ENCODE data around the gene HOXB5.

HOXB5 gene

DNA sequence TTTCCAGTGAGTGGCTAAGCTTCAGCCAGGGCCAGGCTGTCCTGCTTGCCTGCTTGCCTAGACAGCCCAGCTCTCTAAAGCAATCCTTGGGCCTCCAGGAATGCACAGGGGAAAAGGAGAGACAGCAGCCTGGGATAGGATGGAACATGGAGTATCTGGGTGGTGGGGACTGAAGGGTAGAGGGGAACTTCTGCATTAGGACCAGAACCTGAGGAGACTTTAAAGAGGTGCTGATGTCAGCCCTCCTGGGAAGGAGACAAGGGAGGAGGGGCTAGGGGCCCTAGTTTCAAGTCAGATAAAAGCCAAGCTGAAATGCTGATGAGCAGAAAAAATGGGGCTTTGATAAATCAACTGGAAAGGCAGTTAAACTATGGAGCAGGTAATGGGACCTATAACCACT is 15.5 kb upstream of the HOXB5 start:
- CTCF ChIA-PET, result interaction anchor here (0.6 to 2.4 kb wide), 13 partner anchors 9 to 634 kb away, joined by 3 to 12 read pairs (median 3); no protein-coding TSS in a partner anchor
- TF ChIP-seq ZNF394 (tag by site-specific recombination; IDR thresholded peaks at IDR 0.05; ENCODE audit: borderline replicate concordance), result peak; percentile 60; the same call in 1 of the 2 replicates
- TF ChIP-seq ZNF174 (tag by site-specific recombination; IDR thresholded peaks at IDR 0.05), result no peak
- TF ChIP-seq ZBTB17 (tag by site-specific recombination; IDR thresholded peaks at IDR 0.05), result peak; percentile 25; the same call in 1 of the 2 replicates
- no peak for TF ChIP-seq BCL11B (tag by site-specific recombination; IDR thresholded peaks at IDR 0.05; ENCODE audit: low read depth)
- TF ChIP-seq, protein P1, sequence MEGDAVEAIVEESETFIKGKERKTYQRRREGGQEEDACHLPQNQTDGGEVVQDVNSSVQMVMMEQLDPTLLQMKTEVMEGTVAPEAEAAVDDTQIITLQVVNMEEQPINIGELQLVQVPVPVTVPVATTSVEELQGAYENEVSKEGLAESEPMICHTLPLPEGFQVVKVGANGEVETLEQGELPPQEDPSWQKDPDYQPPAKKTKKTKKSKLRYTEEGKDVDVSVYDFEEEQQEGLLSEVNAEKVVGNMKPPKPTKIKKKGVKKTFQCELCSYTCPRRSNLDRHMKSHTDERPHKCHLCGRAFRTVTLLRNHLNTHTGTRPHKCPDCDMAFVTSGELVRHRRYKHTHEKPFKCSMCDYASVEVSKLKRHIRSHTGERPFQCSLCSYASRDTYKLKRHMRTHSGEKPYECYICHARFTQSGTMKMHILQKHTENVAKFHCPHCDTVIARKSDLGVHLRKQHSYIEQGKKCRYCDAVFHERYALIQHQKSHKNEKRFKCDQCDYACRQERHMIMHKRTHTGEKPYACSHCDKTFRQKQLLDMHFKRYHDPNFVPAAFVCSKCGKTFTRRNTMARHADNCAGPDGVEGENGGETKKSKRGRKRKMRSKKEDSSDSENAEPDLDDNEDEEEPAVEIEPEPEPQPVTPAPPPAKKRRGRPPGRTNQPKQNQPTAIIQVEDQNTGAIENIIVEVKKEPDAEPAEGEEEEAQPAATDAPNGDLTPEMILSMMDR (tag by site-specific recombination; IDR thresholded peaks at IDR 0.05), result no peak
- no peak for TF ChIP-seq ZXDB (tag by site-specific recombination; IDR thresholded peaks at IDR 0.05)
- TF ChIP-seq SCRT1 (tag by site-specific recombination; IDR thresholded peaks at IDR 0.05; ENCODE audit: borderline replicate concordance), result no peak
- no peak for TF ChIP-seq ZNF138 (tag by site-specific recombination; IDR thresholded peaks at IDR 0.05; ENCODE audit: borderline replicate concordance)
- TF ChIP-seq, protein P2, sequence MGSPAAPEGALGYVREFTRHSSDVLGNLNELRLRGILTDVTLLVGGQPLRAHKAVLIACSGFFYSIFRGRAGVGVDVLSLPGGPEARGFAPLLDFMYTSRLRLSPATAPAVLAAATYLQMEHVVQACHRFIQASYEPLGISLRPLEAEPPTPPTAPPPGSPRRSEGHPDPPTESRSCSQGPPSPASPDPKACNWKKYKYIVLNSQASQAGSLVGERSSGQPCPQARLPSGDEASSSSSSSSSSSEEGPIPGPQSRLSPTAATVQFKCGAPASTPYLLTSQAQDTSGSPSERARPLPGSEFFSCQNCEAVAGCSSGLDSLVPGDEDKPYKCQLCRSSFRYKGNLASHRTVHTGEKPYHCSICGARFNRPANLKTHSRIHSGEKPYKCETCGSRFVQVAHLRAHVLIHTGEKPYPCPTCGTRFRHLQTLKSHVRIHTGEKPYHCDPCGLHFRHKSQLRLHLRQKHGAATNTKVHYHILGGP (tag by site-specific recombination; IDR thresholded peaks at IDR 0.05), result no peak
- TF ChIP-seq ZNF596 (tag by site-specific recombination; IDR thresholded peaks at IDR 0.05), result no peak
- TF ChIP-seq ZNF157 (tag by site-specific recombination; IDR thresholded peaks at IDR 0.05), result no peak
- TF ChIP-seq ZNF626 (tag by site-specific recombination; IDR thresholded peaks at IDR 0.05), result no peak
- TF ChIP-seq ZNF621 (tag by site-specific recombination; IDR thresholded peaks at IDR 0.05), result no peak
- 0 out of 2 replicates have a peak, but pooled peaks have one; percentile 45 for TF ChIP-seq ZNF335 (tag by site-specific recombination; conservative IDR thresholded peaks at IDR 0.05)
- peak; percentile 53; the same call in 1 of the 2 replicates for TF ChIP-seq ZNF600 (tag by site-specific recombination; IDR thresholded peaks at IDR 0.05)
- TF ChIP-seq ZNF558 (tag by site-specific recombination; IDR thresholded peaks at IDR 0.05), result no peak
- TF ChIP-seq ZNF449 (tag by site-specific recombination; IDR thresholded peaks at IDR 0.05), result no peak
- TF ChIP-seq IKZF3 (tag by site-specific recombination; IDR thresholded peaks at IDR 0.05), result peak; percentile 58; the same call in 1 of the 2 replicates
- TF ChIP-seq ZNF416 (tag by site-specific recombination; IDR thresholded peaks at IDR 0.05), result no peak
- no peak for TF ChIP-seq ZBTB7A (tag by site-specific recombination; IDR thresholded peaks at IDR 0.05; ENCODE audit: low read depth)
- no peak for TF ChIP-seq ZNF223 (tag by site-specific recombination; IDR thresholded peaks at IDR 0.05)
- TF ChIP-seq ZNF366 (tag by site-specific recombination; conservative IDR thresholded peaks at IDR 0.05), result peak; percentile 28; the same call in 1 of the 2 replicates
- 0 out of 2 replicates have a peak, but pooled peaks have one; percentile 12 for TF ChIP-seq GLIS1 (tag by site-specific recombination; IDR thresholded peaks at IDR 0.05)
- TF ChIP-seq ZNF341 (tag by site-specific recombination; IDR thresholded peaks at IDR 0.05; ENCODE audit: low read depth), result peak; percentile 65
- no peak for TF ChIP-seq GFI1B (tag by site-specific recombination; IDR thresholded peaks at IDR 0.05)
- TF ChIP-seq ZNF121 (tag by site-specific recombination; IDR thresholded peaks at IDR 0.05), result no peak
- TF ChIP-seq ZNF548 (tag by site-specific recombination; IDR thresholded peaks at IDR 0.05), result no peak
- TF ChIP-seq, protein P3, sequence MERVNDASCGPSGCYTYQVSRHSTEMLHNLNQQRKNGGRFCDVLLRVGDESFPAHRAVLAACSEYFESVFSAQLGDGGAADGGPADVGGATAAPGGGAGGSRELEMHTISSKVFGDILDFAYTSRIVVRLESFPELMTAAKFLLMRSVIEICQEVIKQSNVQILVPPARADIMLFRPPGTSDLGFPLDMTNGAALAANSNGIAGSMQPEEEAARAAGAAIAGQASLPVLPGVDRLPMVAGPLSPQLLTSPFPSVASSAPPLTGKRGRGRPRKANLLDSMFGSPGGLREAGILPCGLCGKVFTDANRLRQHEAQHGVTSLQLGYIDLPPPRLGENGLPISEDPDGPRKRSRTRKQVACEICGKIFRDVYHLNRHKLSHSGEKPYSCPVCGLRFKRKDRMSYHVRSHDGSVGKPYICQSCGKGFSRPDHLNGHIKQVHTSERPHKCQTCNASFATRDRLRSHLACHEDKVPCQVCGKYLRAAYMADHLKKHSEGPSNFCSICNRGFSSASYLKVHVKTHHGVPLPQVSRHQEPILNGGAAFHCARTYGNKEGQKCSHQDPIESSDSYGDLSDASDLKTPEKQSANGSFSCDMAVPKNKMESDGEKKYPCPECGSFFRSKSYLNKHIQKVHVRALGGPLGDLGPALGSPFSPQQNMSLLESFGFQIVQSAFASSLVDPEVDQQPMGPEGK (tag by site-specific recombination; IDR thresholded peaks at IDR 0.05), result no peak
- no peak for TF ChIP-seq ZNF76 (tag by site-specific recombination; IDR thresholded peaks at IDR 0.05; ENCODE audit: borderline replicate concordance, low read depth)
- no peak for TF ChIP-seq ZNF660 (tag by site-specific recombination; IDR thresholded peaks at IDR 0.05)
- no peak for TF ChIP-seq ZNF37A (tag by site-specific recombination; IDR thresholded peaks at IDR 0.05)
- no peak for TF ChIP-seq KLF16 (tag by site-specific recombination; IDR thresholded peaks at IDR 0.05)
- TF ChIP-seq ZBTB8A (tag by site-specific recombination; IDR thresholded peaks at IDR 0.05), result peak; percentile 30; the same call in 1 of the 2 replicates
- Histone ChIP-seq H3K4me1 (ENCODE audit: control insufficient read depth, insufficient read depth, low read length) (peaks cover 31% of the 10 kb centered on the region), H3K9me3 (ENCODE audit: control insufficient read depth, insufficient read depth, low read depth, low read length) (no peaks in the 10 kb centered on the region), H3K4me3 (ENCODE audit: low read depth, low read length) (no peak overlapping the region), H3K27ac (ENCODE audit: extremely low read depth, low read depth, low read length) (peak overlapping the region; percentile 94; the same call in 1 of the 2 replicates), H3K36me3 (ENCODE audit: control insufficient read depth in 2 of 2, insufficient read depth in 1 of 2, low read length in 2 of 2) (peaks cover 7 to 15% of the 10 kb centered on the region in 2 experiments)
- POLR2A ChIA-PET, result interaction anchor here (0.8 to 2.4 kb wide), 5 partner anchors 8 to 560 kb away, joined by 3 to 15 read pairs (median 4); partner anchors contain the start of gene HOXB9
